Keratinocyte (primary cell): ENCODE data around the gene TK1. TPM values are rescaled to one million over a fixed set of nuclear protein-coding genes. Genes with fewer than 3 reads are reported as not detected.

Experiments used
- DNase-seq: peaks from one replicate; pipeline ENCODE4 v3.0.0-alpha.2; 2011; ENCODE audit warnings: low read depth, missing footprints, low spot score
- FAIRE-seq: peaks from 2 replicates; lab custom pipeline; 2011; peaks lifted over from hg19 to GRCh38; lab: Jason Lieb, UNC
- H2AFZ ChIP-seq: 2 replicates; pipeline ENCODE4 v1.6.0; 2012; ENCODE audit warnings: low read length, control low read depth, inconsistent platforms; ENCODE audit not compliant: control insufficient read depth
- H3K27ac ChIP-seq: 2 replicates; pipeline ENCODE4 v1.5.1; 2011; ENCODE audit warnings: low read length; ENCODE audit not compliant: control insufficient read depth, insufficient read depth
- H3K27me3 ChIP-seq: 3 replicates; pipeline ENCODE4 v1.6.0; 2011; ENCODE audit warnings: low read length; ENCODE audit not compliant: control insufficient read depth, insufficient read depth; ENCODE audit errors: extremely low read depth
- H3K36me3 ChIP-seq, 2 experiments: 2 replicates in 1 of 2; 3 replicates in 1 of 2; pipeline ENCODE4 v1.5.1; 2011; ENCODE audit warnings: low read length in 2 of 2, mild to moderate bottlenecking in 1 of 2; ENCODE audit not compliant: control insufficient read depth in 2 of 2, insufficient read depth in 2 of 2; ENCODE audit errors: extremely low read depth in 1 of 2
- H3K4me1 ChIP-seq: 3 replicates; pipeline ENCODE4 v1.5.1; 2011; ENCODE audit warnings: low read length; ENCODE audit not compliant: control insufficient read depth, insufficient read depth; ENCODE audit errors: extremely low read depth
- H3K4me2 ChIP-seq: 3 replicates; pipeline ENCODE4 v1.6.0; 2011; ENCODE audit warnings: low read depth, low read length; ENCODE audit not compliant: control insufficient read depth, insufficient read depth; ENCODE audit errors: extremely low read depth
- H3K4me3 ChIP-seq, 3 experiments: fragments of 200-600 bp in 1 of 3; sonication (generic) in 1 of 3; 2 replicates in 2 of 3; 3 replicates in 1 of 3; pipeline ENCODE4 v1.5.1; 2011 to 2016; ENCODE audit warnings: low read length in 3 of 3, mild to moderate bottlenecking in 3 of 3, control low read depth in 2 of 3, inconsistent platforms in 1 of 3, low read depth in 1 of 3, mixed read lengths in 1 of 3, mixed run types in 1 of 3, moderate library complexity in 1 of 3; ENCODE audit not compliant: control insufficient read depth in 2 of 3, insufficient read depth in 2 of 3; ENCODE audit errors: extremely low read depth in 1 of 3
- H3K79me2 ChIP-seq: 2 replicates; pipeline ENCODE4 v1.6.0; 2012; ENCODE audit warnings: low read length; ENCODE audit not compliant: control insufficient read depth, insufficient read depth
- H3K9ac ChIP-seq: 3 replicates; pipeline ENCODE4 v1.6.0; 2011; ENCODE audit warnings: low read length; ENCODE audit not compliant: control insufficient read depth, insufficient read depth; ENCODE audit errors: extremely low read depth
- H3K9me1 ChIP-seq: 3 replicates; pipeline ENCODE4 v1.6.0; 2011; ENCODE audit warnings: low read length; ENCODE audit not compliant: control insufficient read depth, insufficient read depth; ENCODE audit errors: extremely low read depth
- H3K9me3 ChIP-seq: 2 replicates; pipeline ENCODE4 v1.5.1; 2012; ENCODE audit warnings: low read depth, low read length; ENCODE audit not compliant: control insufficient read depth
- H4K20me1 ChIP-seq: 3 replicates; pipeline ENCODE4 v1.6.0; 2011; ENCODE audit warnings: low read length; ENCODE audit not compliant: control insufficient read depth, insufficient read depth; ENCODE audit errors: extremely low read depth
- EZH2 ChIP-seq: IDR thresholded peaks from one replicate; pipeline ENCODE4 v1.6.1; 2012; ENCODE audit warnings: inconsistent platforms, mild to moderate bottlenecking, low read length, moderate library complexity
- dilution Hi-C: fragments of 300-500 bp; cut with MboI; formaldehyde crosslinking; loops from one replicate; pipeline ENCODE4 v1.7.0; 2020; ENCODE audit warnings: low sequenced_read_pairs; ENCODE audit not compliant: extremely low pct_ligation_motif_present
- polyA plus RNA-seq, 5 experiments: library from polyadenylated mRNA; depleted of rRNA in 3 of 5; stranded (reverse) in 3 of 5; stranded (forward) in 1 of 5; unstranded in 1 of 5; fragments of >200 nt; gene quantifications; 1 replicate in 1 of 5; 2 replicates in 3 of 5; 3 replicates in 1 of 5; pipeline versions ENCODE4 v1.2.1 to v1.2.3, GENCODE V29; 2011 to 2012; ENCODE audit warnings: missing spikeins in 2 of 5, low read depth in 1 of 5, low replicate concordance in 1 of 5
- TF ChIP-seq, protein P1 (sequence below), 3 experiments: IDR thresholded peaks in 1 of 3; conservative IDR thresholded peaks in 1 of 3; optimal IDR thresholded peaks in 1 of 3; 2 replicates in 2 of 3; 3 replicates in 1 of 3; pipeline versions ENCODE3 to v1.5.1; 2011; ENCODE audit warnings: low read length in 3 of 3, mild to moderate bottlenecking in 3 of 3, moderate library complexity in 2 of 3, control low read depth in 1 of 3, inconsistent platforms in 1 of 3; ENCODE audit not compliant: insufficient read depth in 2 of 3; ENCODE audit errors: extremely low read depth in 1 of 3

Gene TK1
- polyA plus RNA-seq, 1 donor (not counting 4 experiments of a cell fraction or from before 2014, with no cell fraction given) = 21.8 TPM

DNA sequence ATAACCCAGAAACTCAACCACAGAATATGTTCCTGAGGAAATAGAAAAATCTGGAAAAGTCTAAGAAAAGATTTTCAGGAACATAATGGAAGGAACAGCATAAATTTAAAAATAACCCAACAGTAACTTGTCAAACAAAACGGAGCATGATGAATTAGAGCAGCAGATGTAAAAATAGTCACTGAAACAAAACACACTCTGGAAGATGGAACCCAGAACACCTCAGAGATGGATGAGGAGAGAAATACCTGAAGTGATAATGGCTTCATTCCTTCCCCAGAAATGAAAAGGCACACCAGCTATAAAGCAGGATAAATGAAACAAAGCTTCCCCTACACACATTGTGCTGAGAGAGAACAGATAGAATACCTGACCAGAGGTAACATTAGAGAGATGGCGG, 6.3 kb downstream of the TK1 start:
- Histone ChIP-seq H3K4me2 (no peak overlapping the region), H3K79me2 (peaks cover 7% of the 10 kb centered on the region), H3K27me3 (no peaks in the 10 kb centered on the region), H4K20me1 (no peaks in the 10 kb centered on the region), H3K36me3 (peaks cover 0 to 33% of the 10 kb centered on the region in 2 experiments), H3K9me1 (no peaks in the 10 kb centered on the region), H2AFZ (no peak overlapping the region), H3K27ac (no peak overlapping the region), H3K4me3 (no peak overlapping the region), H3K9ac (no peak overlapping the region), H3K9me3 (no peaks in the 10 kb centered on the region), H3K4me1 (no peaks in the 10 kb centered on the region)
- dilution Hi-C loops = no loop called here
- no peak for TF ChIP-seq EZH2
- TF ChIP-seq, protein P1, sequence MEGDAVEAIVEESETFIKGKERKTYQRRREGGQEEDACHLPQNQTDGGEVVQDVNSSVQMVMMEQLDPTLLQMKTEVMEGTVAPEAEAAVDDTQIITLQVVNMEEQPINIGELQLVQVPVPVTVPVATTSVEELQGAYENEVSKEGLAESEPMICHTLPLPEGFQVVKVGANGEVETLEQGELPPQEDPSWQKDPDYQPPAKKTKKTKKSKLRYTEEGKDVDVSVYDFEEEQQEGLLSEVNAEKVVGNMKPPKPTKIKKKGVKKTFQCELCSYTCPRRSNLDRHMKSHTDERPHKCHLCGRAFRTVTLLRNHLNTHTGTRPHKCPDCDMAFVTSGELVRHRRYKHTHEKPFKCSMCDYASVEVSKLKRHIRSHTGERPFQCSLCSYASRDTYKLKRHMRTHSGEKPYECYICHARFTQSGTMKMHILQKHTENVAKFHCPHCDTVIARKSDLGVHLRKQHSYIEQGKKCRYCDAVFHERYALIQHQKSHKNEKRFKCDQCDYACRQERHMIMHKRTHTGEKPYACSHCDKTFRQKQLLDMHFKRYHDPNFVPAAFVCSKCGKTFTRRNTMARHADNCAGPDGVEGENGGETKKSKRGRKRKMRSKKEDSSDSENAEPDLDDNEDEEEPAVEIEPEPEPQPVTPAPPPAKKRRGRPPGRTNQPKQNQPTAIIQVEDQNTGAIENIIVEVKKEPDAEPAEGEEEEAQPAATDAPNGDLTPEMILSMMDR (optimal IDR thresholded peaks at IDR 0.05 in 1 of 3, IDR thresholded peaks at IDR 0.05 in 1 of 3, conservative IDR thresholded peaks at IDR 0.05 in 1 of 3; ENCODE audit: extremely low read depth in 1 of 3, insufficient read depth in 2 of 3, low read length in 3 of 3) = no peak
- DNase-seq = no peak
- FAIRE-seq = no peak

DNA sequence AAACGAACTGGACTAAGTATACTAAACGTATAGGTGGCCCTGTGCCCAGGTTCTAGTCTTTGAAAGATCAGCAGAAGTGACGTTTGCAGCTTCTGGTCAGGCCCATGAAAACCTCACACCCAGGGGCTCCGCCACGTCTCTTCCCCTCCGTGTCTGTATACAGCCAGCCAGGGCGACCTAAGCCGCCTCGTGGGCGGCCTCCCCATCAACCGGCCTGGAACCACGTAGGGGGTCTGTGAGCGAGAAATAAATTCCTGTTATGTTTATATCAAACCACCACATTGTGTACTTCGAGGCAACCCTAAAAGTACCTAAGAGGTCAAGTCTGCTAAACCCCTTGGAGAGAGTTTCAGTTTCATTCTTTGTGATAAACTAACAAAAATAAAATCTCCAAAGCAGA, 6.8 kb downstream of the TK1 start:
- no peak overlapping the region for H3K4me3 ChIP-seq
- no peak overlapping the region for H2AFZ ChIP-seq
- H3K4me2 ChIP-seq = no peak overlapping the region
- H3K4me1 ChIP-seq = no peaks in the 10 kb centered on the region
- H3K27ac ChIP-seq = no peak overlapping the region
- peaks cover 7% of the 10 kb centered on the region for H3K79me2 ChIP-seq
- H4K20me1 ChIP-seq = no peaks in the 10 kb centered on the region
- TF ChIP-seq, protein P1 (optimal IDR thresholded peaks at IDR 0.05 in 1 of 3, IDR thresholded peaks at IDR 0.05 in 1 of 3, conservative IDR thresholded peaks at IDR 0.05 in 1 of 3; ENCODE audit: extremely low read depth in 1 of 3, insufficient read depth in 2 of 3, low read length in 3 of 3) = no peak
- TF ChIP-seq EZH2 = no peak
- DNase-seq (no peak), FAIRE-seq (no peak)
- no peaks in the 10 kb centered on the region for H3K9me1 ChIP-seq
- H3K9ac ChIP-seq = no peak overlapping the region
- H3K9me3 ChIP-seq = no peaks in the 10 kb centered on the region
- no peaks in the 10 kb centered on the region for H3K27me3 ChIP-seq
- dilution Hi-C loops = no loop called here
- H3K36me3 ChIP-seq = peaks cover 0 to 33% of the 10 kb centered on the region in 2 experiments
